ENCODE data around the gene CACUL1.
"Not testable (repeated sequence)": the region's sequence is repeated elsewhere in the genome, so short reads cannot be mapped to it uniquely, and the experiment has no call there.

CACUL1 gene

GRCh38 chr10:118748041-118748440 is 6.7 kb downstream of the CACUL1 start:
- TF ChIP-seq, protein P1, sequence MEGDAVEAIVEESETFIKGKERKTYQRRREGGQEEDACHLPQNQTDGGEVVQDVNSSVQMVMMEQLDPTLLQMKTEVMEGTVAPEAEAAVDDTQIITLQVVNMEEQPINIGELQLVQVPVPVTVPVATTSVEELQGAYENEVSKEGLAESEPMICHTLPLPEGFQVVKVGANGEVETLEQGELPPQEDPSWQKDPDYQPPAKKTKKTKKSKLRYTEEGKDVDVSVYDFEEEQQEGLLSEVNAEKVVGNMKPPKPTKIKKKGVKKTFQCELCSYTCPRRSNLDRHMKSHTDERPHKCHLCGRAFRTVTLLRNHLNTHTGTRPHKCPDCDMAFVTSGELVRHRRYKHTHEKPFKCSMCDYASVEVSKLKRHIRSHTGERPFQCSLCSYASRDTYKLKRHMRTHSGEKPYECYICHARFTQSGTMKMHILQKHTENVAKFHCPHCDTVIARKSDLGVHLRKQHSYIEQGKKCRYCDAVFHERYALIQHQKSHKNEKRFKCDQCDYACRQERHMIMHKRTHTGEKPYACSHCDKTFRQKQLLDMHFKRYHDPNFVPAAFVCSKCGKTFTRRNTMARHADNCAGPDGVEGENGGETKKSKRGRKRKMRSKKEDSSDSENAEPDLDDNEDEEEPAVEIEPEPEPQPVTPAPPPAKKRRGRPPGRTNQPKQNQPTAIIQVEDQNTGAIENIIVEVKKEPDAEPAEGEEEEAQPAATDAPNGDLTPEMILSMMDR (IDR thresholded peaks at IDR 0.05; ENCODE audit: borderline replicate concordance, control extremely low read depth, extremely low read depth, insufficient read depth, missing control alignments) = no peak
- in situ Hi-C loops (cut with MboI; ENCODE audit: low sequenced_read_pairs, unreplicated experiment) = no loop called here
- DNase-seq (ENCODE audit: low spot score) = no peak

DNA sequence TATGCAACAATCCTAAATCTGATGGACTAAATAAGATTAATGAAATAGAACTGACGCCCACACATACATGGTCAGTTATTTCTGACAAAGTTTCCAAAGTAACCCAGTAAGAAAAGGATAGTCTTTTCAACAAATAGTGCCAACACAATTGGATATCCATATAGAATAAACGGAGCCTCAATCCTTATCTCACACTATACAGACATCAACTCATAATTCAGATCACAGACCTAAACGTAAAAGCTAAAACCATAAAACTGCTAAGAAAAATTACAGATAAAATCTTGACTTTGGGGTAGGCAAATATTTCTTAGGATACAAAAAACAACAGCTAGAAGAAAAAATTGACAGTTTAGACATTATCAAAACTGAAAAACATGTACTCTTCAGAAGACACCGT is 8.5 kb downstream of the CACUL1 start:
- no peak for DNase-seq (ENCODE audit: low spot score)
- TF ChIP-seq, protein P1 (IDR thresholded peaks at IDR 0.05; ENCODE audit: borderline replicate concordance, control extremely low read depth, extremely low read depth, insufficient read depth, missing control alignments) = no peak
- in situ Hi-C loops (cut with MboI; ENCODE audit: low sequenced_read_pairs, unreplicated experiment) = no loop called here

DNA sequence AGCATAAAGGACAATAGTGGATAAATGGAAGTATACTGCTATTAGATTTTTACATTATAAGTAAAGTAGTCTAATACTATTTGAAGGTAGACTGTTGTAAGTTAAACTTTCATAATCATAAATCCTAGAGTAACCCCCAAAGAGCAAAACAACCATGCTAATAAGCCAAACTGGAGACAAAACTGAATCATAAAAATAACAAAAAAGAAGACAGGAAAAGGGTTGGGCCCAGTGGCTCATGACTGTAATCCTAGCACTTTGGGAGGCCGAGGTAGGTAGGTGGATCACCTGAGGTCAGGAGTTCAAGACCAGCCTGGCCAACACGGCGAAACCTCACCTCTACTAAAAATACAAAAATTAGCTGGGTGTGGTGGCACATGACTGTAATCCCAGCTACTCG is 9.7 kb downstream of the CACUL1 start:
- no peak for DNase-seq (ENCODE audit: low spot score)
- in situ Hi-C loops (cut with MboI; ENCODE audit: low sequenced_read_pairs, unreplicated experiment) = no loop called here
- TF ChIP-seq, protein P1 (IDR thresholded peaks at IDR 0.05; ENCODE audit: borderline replicate concordance, control extremely low read depth, extremely low read depth, insufficient read depth, missing control alignments) = no peak

DNA sequence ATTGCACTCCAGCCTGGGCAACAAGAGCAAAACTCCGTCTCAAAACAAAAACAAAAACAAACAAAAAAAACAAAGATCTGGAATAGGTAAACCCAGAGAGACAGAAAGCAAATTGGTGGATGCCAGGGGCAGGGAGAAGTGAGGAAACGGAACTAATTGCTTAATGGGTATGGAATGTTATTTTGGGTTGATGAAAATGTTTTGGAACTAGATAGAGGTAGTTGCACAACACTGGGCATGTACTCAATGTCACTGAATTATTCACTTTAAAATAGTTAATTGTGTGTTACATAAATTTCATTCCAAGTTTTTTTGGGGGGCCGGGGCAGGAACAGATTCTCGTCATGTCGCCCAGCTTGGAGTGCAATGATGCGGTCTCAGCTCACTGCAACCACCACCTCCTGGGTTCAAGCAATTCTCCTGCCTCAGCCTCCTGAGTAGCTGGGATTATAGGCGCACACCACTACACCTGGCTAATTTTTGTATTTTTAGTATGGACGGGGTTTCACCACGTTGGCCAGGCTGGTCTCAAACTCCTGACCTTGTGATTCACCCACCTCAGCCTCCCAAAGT is 10.3 kb downstream of the CACUL1 start:
- DNase-seq (ENCODE audit: low spot score); in situ Hi-C loops (cut with MboI; ENCODE audit: low sequenced_read_pairs, unreplicated experiment): not testable (repeated sequence)

DNA sequence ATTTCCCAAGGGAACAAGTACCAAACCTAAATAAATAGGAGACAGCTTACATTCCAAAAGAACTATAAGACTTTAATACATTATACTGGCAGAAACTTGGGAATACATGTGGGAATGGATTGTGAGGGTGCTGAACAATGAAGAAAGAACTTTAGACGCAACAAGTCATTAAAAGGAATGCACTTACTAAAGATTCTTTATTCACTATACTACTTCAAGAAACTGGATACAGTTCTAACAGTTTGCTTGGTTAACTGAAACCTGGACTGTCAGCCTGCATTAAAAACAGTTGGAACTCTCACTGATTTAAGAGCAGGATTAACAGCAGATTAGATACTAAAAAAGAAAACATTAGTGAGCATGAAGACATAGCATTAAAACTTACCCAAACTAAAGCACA is 12.0 kb downstream of the CACUL1 start:
- no peak for DNase-seq (ENCODE audit: low spot score)
- TF ChIP-seq, protein P1 (IDR thresholded peaks at IDR 0.05; ENCODE audit: borderline replicate concordance, control extremely low read depth, extremely low read depth, insufficient read depth, missing control alignments) = no peak
- in situ Hi-C loops (cut with MboI; ENCODE audit: low sequenced_read_pairs, unreplicated experiment) = no loop called here

GRCh38 chr10:118742032-118742431 is 12.7 kb downstream of the CACUL1 start:
- TF ChIP-seq, protein P1 (IDR thresholded peaks at IDR 0.05; ENCODE audit: borderline replicate concordance, control extremely low read depth, extremely low read depth, insufficient read depth, missing control alignments) = no peak
- in situ Hi-C loops (cut with MboI; ENCODE audit: low sequenced_read_pairs, unreplicated experiment) = no loop called here

DNA sequence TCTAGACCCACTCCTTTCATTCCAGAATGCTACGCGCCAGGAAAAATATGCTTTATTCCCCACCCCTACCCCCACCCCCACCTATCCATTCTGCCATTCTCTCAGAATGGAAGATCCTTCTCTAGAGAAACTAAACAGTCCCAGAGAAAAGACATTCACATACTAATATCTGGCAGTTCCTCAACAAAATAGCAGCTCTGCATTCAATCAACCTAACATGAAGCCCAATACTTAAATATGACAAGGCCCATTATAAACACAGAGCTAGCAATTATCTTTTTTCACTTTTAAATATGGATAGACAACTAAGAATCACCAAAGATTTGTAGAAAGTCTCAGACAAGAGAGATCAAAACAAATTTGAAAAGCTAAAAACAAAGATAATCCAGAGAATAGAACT is 16.4 kb downstream of the CACUL1 start:
- TF ChIP-seq, protein P1 (IDR thresholded peaks at IDR 0.05; ENCODE audit: borderline replicate concordance, control extremely low read depth, extremely low read depth, insufficient read depth, missing control alignments) = no peak
- no peak for DNase-seq (ENCODE audit: low spot score)
- in situ Hi-C loops (cut with MboI; ENCODE audit: low sequenced_read_pairs, unreplicated experiment) = no loop called here

More at GRCh38 chr10:118742032-118742431, 12.7 kb downstream of the CACUL1 start:
- no peak for DNase-seq (ENCODE audit: low spot score)

Measured in GM13976 (cell line).